GM19395 (cell line): ENCODE data around the gene EHF.
"Not testable (repeated sequence)": the region's sequence is repeated elsewhere in the genome, so short reads cannot be mapped to it uniquely, and the experiment has no call there.

Source experiments
- ATAC-seq: cut with Tn5 transposase; IDR thresholded peaks from one replicate; pipeline ENCODE4 v1.9.1; 2021; ENCODE audit warnings: mild to moderate bottlenecking, moderate library complexity; ENCODE audit not compliant: unreplicated experiment

EHF gene

DNA sequence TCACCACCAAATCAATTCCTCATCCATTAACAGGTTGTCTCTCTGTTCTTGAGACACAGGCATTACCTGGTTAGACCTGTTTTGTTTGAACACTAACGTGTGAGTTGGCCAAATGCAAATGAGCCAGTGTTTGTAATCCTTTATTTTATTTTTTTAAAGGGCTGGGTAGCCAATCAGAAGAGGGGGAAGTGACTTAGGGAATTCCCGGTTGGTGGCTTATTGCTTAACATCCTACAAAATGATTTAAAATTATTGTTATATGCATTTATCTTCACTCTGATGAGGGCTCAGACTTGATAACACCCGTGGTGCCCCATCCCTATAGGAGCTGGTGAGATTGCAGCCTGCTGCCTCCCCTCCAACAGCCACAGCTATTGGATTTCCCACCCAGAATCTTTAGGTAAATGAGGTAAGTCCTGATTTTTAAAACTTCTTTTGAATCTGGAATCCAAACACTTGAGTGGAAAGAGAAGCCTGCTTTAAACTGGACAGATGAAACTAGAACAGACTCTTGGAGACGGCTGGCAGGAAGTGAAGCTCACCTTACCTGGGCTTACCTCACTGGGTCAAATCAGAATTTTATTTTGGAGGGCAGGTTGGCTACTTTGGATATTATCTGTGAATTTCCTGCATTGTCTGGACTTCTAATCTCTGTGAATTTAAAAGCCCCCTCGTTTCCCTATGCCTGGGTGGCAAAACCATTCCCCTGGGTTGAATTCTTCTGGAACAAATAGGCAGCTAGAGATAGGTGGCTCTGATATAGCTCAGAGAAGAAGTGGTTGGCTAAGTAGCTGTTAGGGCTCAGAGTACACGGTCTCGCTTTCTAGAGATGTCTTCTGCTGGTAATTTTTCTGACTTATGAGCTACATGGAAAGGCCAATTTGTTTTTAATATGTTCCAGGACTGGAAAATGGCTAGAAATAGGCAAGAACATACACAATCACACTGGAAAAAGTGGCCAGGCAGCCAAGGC lies at the start of gene EHF:
Gene EHF (plus strand): TSS at position 274 of the 973 bp plus-strand sequence. CDS start 21,538 bp downstream, outside the sequence.
- ATAC-seq = no peak

DNA sequence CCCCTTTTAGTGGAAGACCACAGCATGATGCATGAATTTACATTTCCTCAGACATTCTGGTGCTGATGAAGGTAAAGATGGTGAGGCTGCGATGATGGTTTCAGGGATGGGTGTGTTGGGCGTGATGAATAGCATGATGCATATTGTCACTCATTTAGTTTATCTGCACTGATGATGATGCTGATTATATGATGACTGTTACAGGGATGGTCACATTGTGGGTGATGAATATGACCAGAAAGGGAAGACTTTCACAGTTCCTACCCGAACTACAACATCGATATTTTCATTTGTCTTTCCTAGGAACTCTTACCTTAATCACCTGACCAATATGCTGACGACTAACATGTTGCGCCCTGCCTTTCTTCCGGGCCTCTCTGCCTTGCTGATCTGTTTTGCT lies 47.4 kb upstream of the EHF start:
- ATAC-seq = no peak

- no peak for ATAC-seq
Measured at GRCh38 chr11:34575261-34575660, 45.6 kb upstream of the EHF start.

GRCh38 chr11:34575671-34576070 lies 45.2 kb upstream of the EHF start:
- ATAC-seq = no peak

DNA sequence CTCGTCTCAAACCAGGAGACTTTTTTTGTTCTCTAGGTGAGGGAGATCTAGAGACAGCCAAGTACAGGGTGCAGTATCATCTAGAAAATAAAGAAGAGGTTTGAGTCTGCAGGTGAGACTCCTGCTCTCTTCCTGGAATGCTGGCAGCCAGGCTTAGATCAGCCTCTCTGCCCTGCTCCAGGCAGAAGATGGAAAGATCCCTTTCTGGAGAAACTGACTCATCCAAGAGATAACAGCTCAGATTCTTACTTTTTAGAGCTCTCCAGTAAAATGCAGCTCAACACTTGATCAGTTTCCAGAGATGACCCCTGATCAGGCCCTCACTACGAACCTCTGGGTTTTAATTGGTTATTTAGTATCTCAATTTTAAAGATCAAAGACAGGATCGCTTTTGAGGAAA lies 44.6 kb upstream of the EHF start:
- ATAC-seq = no peak

DNA sequence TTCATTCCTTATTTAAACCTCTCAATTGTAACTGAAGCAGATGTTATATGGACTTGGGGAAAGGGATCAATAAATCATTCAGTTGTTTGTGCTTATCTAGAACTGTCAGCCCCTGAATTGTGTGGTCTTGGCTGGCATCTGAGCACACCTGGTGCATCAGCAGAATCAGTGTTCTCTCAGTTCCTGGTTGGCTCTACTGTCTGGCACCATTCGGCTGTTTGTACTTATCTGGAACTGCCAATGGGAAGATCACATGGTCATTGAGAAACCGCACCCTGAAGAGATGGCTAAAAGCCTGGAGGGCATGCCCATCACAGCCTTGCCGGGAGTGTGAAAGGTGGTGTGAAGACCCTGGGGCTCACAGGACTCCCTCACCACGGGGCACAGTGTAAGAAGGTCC lies 37.1 kb upstream of the EHF start:
- no peak for ATAC-seq

DNA sequence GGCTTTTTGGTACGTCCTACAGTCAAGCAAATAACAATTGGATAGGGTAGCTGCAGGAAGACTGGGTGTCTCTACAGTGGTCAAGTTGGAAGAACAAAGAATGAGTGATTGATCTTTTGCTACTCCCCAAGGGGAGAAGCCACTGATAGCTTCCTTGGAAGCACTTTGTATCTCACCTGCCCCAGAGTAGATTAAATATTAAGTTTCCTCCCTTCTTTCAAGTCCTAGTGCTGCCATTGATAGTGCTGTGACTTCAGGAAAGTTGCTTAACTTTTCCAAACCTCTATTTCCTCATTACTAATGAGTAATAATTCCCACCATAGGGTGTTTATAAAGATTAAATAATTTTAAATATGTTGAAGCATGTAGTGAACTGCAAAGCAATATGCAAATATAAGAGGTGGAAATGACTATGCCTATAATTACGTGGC lies 35.6 kb upstream of the EHF start:
- ATAC-seq = no peak

- no peak for ATAC-seq
Measured at GRCh38 chr11:34585735-34586487, 35.0 kb upstream of the EHF start.

DNA sequence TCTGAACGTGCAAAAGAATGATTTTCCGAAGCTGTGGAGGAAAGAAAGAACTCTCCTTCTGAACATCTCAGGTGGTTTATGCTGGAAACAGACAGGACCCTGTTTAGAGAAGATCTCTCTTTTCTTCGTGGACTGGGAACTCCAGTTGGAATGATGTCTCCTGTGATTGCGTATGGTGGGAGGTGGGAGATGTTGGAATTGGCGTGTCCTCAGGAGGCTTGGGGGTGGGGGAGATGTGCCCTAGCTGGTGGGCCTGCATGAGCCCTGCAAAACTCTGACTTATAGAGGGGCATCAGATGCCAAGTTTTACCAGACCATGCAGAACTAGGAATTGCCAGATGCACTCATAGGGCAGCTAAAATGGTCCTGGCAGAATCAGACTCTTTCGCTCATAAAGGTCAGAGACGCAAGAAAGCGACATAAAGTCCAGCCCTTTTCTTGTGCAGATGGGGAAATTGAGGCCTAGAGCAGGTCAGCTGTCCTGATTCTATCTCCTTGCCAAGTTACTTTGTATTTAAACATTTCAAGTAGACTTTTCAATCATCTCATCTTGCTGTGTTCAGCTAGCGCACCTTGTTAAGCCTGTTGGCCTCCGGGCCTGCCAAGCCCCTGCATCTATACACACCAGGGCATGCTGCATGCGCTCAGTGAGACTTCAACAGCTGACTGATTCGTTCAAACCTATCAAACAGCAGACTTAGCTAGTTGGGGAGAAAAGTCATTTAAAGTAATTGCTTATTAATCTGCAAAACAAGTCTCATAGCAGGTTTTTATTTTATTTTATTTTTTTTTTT lies 34.2 kb upstream of the EHF start:
- no peak for ATAC-seq

- no peak for ATAC-seq
Measured at GRCh38 chr11:34587282-34587677, 33.6 kb upstream of the EHF start.

DNA sequence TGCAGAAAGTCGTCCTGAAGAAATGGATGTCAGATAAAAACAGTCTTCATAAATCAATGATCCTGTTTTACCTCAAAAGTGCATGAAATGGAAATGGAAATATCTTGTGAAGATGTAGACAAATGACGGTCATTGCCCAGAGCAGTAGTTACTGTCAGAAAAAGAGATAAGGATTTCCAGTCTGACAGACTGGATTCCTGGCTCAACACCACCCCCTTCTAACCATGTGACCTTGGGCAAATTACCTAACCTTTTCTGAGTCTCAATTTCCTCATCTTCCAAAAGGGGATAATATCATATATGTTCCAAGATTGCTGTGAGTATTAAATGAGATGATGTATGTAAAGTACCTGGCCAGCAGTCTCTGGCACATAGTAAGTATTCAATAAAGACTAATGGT lies 32.9 kb upstream of the EHF start:
- no peak for ATAC-seq

DNA sequence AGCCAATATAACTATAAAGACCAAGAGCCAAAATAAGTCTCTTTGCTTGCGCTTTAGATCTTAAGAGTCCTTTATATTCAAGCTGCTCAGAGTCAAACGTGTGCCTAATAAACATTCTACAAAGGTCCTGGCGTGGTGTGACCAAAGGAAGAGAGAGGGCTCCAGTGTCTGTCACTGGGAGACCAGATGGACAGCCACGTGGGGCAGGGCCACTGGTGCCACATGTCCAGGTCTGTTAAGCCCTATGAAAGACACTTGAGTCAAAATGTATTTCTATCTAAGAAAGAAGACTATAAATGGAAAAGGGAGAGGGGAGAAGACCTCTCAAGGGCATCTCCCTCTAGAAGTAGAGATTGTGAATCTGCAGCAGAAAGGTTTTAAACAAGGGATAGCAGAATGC lies 32.2 kb upstream of the EHF start:
- no peak for ATAC-seq

- not testable (repeated sequence) for ATAC-seq
Measured at GRCh38 chr11:34589177-34589576, 31.7 kb upstream of the EHF start.

DNA sequence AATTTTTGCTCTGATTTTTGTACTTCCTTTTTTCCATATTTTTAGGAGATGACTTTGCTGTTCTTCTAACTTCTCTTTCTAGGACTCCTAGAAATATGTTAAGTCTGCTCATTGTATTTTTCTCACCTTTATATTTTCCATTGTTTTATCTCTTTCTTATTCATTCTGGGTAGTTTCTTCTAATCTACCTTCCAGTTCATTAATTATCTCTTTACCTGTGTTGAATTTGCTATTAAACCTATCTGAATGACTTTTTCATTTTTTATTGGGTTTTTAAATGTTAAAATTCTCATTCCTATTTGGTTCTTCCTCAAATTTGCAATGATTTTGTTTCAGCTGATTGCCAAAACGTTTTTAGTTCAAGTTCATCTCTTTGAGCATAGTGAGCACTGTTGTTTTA lies 27.8 kb upstream of the EHF start:
- no peak for ATAC-seq

DNA sequence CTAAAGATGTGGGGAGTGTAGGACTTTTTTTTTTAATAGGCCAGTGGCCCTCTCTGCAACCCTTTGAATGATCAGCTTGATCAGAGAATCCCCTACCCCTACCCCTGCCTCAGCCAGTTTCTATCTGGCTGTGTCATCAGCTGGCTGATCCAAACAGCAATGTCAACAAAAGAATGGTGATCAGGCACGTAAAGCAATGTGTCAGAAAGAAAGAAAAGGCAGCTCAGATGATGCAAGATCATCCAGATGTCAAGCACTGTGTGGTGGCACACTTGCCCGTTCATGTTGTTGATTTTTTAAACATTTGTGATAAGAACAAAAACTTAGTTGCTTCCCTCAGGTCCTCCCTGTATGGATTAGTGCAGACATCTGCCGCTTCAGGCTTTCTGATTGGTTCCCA lies 26.3 kb upstream of the EHF start:
- ATAC-seq = no peak

GRCh38 chr11:34595391-34595790 lies 25.5 kb upstream of the EHF start:
- ATAC-seq = no peak

GRCh38 chr11:34595960-34596644 lies 24.8 kb upstream of the EHF start:
- no peak for ATAC-seq

DNA sequence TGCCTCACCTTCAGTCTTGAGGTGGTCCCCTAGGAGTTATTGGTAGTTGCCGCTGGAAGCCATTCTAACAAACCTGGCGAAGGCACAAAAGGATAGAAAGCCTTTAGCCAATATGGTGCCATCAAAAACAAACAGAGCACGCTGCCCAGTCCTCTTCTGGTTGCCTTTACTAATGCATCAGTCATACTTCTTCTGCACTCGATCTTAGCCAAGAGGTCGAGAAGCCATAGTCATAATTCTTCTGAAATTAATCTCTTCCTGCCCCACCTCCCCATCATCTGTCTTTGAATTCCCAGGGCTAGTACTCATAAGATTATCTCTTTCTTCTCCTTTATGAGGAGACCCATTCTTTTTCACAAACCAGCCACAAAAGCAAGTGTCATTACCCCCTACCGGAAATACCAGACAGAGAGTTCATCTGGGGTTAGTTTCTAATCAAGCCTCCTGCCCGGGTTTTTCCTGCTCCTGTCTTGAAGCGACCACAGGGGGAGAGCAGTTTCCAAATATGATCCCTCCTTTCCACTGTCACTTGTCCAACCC lies 21.4 kb upstream of the EHF start:
- no peak for ATAC-seq

DNA sequence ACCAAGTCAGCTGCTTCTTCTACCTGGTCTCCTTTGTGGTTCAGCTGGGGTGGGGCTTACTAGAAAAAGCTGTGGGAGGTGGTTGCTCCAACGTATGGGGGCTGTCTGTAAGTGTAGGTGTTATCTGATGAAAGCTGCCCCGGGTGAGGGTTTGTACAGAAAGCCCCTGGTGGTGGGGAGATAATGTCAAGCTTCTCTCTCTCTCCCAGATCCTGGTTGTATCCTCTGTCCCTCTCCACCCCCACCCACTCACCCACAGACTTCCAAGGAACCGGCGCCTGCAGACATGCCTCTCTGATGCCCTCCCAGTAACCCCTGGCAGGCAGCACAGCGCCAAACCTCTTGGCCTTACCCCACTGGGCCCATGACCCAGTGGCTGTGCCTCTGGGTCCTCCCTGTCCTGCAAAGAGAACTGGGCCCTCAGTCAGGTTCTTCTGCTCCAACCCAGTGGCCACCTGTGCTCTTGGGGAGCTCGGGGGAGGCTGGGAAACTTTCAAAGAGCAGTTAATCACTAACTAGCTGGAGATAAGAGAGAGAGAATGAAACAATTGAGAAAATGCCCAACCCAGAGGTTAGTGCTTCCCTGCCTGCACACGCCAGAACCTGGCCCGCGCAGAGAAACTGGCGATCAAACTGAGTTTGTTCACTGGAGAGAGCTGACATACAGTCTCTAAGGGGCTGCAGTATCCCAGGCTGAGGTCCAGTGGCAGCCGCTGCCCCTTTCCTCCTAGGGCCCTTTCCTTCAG lies 20.4 kb upstream of the EHF start:
- no peak for ATAC-seq

GRCh38 chr11:34601085-34601444 lies 19.8 kb upstream of the EHF start:
- no peak for ATAC-seq
